ENCODE results near the gene MIR17HG. TPM values are rescaled to one million over a fixed set of nuclear protein-coding genes. Genes with fewer than 3 reads are reported as not detected.

Gene MIR17HG
- total RNA-seq, 6 donors from 2014 or later: 3.1 to 4.5 (median 4.2) TPM; not detected in 1

DNA sequence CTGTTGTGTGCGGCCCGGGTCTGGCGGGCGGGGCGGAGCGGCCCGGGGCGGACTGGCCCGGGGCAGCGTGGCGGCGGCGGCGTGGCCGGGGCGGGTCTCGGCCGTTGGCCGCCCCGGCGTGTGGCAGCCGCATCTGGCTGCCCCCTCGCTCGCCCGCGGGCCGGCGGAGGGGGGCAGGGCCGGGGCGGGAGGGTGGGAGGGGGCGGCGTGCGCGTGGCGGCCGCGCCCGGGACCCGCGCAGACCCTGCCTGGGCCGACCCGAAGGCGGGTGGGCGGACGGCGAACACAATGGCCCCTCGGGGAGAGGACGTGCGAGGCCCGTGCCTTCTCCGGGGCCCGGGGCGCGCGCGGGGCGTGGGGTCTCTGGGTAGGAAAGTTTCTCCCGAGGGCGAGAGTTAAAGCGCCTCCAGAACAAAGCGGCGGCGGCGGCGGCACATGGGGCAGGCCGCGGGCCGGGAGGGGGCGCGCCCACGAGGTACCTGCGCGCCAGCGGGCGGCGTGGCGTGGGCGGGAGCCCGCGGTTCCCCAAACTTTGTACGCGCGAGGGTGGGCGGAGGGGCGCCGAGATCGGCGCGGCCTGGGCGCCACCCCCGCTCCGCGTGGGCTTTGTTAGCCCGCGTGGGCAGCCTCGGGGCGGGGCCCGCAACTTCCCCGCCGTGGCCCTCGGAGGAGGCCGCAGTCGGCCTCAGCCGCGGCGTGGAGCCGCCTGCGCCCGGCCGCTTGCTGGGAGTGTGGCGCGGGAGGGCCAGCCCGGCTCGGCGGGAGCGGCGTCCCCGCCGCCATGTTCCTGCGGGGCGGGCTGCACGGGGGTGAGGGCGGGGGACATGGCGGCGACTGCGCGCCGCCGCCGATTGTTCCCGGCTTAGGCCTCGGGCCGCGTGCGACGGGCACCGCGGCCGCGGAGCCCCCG is 764 bp downstream of the MIR17HG start:
- H3K9me3 ChIP-seq: no peaks in the 10 kb centered on the region
- H3K27ac ChIP-seq: peak overlapping the region; percentile 89 to 98 (median 92)
- H3K4me3 ChIP-seq: peak overlapping the region; percentile 40 to 94 (median 90)
- no peak for TF ChIP-seq POLR2A (IDR thresholded peaks at IDR 0.05)
- TF ChIP-seq, protein P1, sequence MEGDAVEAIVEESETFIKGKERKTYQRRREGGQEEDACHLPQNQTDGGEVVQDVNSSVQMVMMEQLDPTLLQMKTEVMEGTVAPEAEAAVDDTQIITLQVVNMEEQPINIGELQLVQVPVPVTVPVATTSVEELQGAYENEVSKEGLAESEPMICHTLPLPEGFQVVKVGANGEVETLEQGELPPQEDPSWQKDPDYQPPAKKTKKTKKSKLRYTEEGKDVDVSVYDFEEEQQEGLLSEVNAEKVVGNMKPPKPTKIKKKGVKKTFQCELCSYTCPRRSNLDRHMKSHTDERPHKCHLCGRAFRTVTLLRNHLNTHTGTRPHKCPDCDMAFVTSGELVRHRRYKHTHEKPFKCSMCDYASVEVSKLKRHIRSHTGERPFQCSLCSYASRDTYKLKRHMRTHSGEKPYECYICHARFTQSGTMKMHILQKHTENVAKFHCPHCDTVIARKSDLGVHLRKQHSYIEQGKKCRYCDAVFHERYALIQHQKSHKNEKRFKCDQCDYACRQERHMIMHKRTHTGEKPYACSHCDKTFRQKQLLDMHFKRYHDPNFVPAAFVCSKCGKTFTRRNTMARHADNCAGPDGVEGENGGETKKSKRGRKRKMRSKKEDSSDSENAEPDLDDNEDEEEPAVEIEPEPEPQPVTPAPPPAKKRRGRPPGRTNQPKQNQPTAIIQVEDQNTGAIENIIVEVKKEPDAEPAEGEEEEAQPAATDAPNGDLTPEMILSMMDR (IDR thresholded peaks at IDR 0.05): peak in 1 of 6 experiments; percentile 9
- TF ChIP-seq POLR2AphosphoS5 (IDR thresholded peaks at IDR 0.05): no peak
- no peak for TF ChIP-seq EP300 (IDR thresholded peaks at IDR 0.05)
- ATAC-seq (ENCODE audit: low FRiP score in 2 of 2) (peak; percentile 74), DNase-seq (peak; percentile 31 to 94)
- H3K4me1 ChIP-seq: peaks cover 13 to 36% (median 26%) of the 10 kb centered on the region in 4 donors
- WGBS, 2 donors: no CpG with 5 or more reads among the region's 141 CpGs
- H3K27me3 ChIP-seq: no peaks in the 10 kb centered on the region
- peaks cover 0 to 26% (median 7%) of the 10 kb centered on the region in 4 donors for H3K36me3 ChIP-seq

DNA sequence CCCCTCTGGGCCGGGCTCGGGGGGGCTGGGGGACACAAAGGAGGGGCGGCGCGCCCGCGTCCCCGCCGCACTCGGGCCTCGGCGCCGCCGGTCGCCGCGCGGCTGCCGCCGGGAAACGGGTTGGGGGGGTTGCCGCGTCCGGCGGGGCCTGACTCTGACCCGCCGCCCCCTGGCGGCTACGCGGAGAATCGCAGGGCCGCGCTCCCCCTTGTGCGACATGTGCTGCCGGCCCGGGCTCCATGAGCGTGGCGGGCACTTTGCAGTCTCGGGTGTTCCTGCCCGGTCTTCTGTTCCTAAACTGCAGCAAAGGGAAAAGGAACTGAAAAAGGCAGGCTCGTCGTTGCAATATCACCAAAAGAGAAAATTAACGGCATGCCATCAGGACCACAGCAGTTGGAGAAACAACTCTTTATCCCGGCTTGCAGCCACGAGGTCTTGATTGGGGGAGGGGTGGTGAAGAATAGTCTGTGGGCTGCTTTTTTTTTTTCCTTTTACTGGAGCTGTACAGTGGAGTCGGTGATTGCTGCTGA is 1.5 kb downstream of the MIR17HG start:
- DNase-seq: peak; percentile 94 to 98
- H3K27me3 ChIP-seq: no peaks in the 10 kb centered on the region
- TF ChIP-seq POLR2AphosphoS5 (IDR thresholded peaks at IDR 0.05): peak in 1 of 2 donors; percentile 8
- TF ChIP-seq, protein P1 (IDR thresholded peaks at IDR 0.05): peak; percentile 99
- no peak for TF ChIP-seq EP300 (IDR thresholded peaks at IDR 0.05)
- TF ChIP-seq POLR2A (IDR thresholded peaks at IDR 0.05): peak in 2 of 4 donors; percentile 23 to 53
- H3K27ac ChIP-seq: peak overlapping the region; percentile 83 to 98 (median 92)
- H3K9me3 ChIP-seq: no peaks in the 10 kb centered on the region
- ATAC-seq (ENCODE audit: low FRiP score in 2 of 2): peak; percentile 92 to 95
- peaks cover 0 to 32% (median 7%) of the 10 kb centered on the region in 4 donors for H3K36me3 ChIP-seq
- 0% methylated on average over 11 to 23 of the region's 46 CpGs for WGBS, 2 donors
- H3K4me1 ChIP-seq: peaks cover 19 to 43% (median 30%) of the 10 kb centered on the region in 4 donors
- H3K4me3 ChIP-seq: peak overlapping the region; percentile 58 to 94 (median 90)

DNA sequence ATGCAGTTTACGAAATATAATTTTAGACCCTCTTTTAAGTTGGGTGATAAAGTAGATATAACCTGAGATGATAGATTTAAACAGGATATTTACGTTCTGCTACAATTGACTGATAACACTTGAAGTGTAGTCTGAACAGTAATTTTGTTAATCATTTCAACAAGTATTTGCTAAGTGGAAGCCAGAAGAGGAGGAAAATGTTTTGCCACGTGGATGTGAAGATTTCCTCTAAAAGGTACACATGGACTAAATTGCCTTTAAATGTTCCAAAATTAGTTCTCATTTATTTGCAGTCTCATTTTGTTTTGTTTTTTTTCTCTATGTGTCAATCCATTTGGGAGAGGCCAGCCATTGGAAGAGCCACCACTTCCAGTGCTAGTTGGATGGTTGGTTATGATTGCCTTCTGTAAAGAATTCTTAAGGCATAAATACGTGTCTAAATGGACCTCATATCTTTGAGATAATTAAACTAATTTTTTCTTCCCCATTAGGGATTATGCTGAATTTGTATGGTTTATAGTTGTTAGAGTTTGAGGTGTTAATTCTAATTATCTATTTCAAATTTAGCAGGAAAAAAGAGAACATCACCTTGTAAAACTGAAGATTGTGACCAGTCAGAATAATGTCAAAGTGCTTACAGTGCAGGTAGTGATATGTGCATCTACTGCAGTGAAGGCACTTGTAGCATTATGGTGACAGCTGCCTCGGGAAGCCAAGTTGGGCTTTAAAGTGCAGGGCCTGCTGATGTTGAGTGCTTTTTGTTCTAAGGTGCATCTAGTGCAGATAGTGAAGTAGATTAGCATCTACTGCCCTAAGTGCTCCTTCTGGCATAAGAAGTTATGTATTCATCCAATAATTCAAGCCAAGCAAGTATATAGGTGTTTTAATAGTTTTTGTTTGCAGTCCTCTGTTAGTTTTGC is 2.8 kb downstream of the MIR17HG start:
- ATAC-seq (ENCODE audit: low FRiP score in 2 of 2) (no peak), DNase-seq (no peak)
- peaks cover 21 to 43% (median 31%) of the 10 kb centered on the region in 4 donors for H3K4me1 ChIP-seq
- WGBS, 2 donors: 52 to 53% methylated on average over 5 of the region's 5 CpGs
- peak overlapping the region in 3 of 4 donors; percentile 86 to 94 (median 93) for H3K4me3 ChIP-seq
- H3K36me3 ChIP-seq: peaks cover 0 to 45% (median 8%) of the 10 kb centered on the region in 4 donors
- H3K27me3 ChIP-seq: no peaks in the 10 kb centered on the region
- H3K27ac ChIP-seq: peak overlapping the region in 1 of 4 donors; percentile 15
- no peaks in the 10 kb centered on the region for H3K9me3 ChIP-seq
- TF ChIP-seq EP300 (IDR thresholded peaks at IDR 0.05) (no peak), POLR2A (IDR thresholded peaks at IDR 0.05) (no peak), POLR2AphosphoS5 (IDR thresholded peaks at IDR 0.05) (no peak)
- TF ChIP-seq, protein P1 (IDR thresholded peaks at IDR 0.05): no peak

DNA sequence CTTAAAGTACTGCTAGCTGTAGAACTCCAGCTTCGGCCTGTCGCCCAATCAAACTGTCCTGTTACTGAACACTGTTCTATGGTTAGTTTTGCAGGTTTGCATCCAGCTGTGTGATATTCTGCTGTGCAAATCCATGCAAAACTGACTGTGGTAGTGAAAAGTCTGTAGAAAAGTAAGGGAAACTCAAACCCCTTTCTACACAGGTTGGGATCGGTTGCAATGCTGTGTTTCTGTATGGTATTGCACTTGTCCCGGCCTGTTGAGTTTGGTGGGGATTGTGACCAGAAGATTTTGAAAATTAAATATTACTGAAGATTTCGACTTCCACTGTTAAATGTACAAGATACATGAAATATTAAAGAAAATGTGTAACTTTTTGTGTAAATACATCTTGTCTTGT is 3.6 kb downstream of the MIR17HG start:
- no peak for ATAC-seq (ENCODE audit: low FRiP score in 2 of 2)
- no peak for DNase-seq
- Histone ChIP-seq H3K9me3 (no peaks in the 10 kb centered on the region), H3K4me3 (no peak overlapping the region), H3K27me3 (no peaks in the 10 kb centered on the region), H3K36me3 (peaks cover 0 to 52% (median 8%) of the 10 kb centered on the region in 4 donors), H3K27ac (no peak overlapping the region), H3K4me1 (peaks cover 21 to 43% (median 31%) of the 10 kb centered on the region in 4 donors)
- TF ChIP-seq EP300 (IDR thresholded peaks at IDR 0.05) (no peak), POLR2A (IDR thresholded peaks at IDR 0.05) (no peak), POLR2AphosphoS5 (IDR thresholded peaks at IDR 0.05) (no peak)
- TF ChIP-seq, protein P1 (IDR thresholded peaks at IDR 0.05): no peak
- 86% methylated on average over 5 of the region's 5 CpGs for WGBS, 2 donors
